Activated T-helper 1 cell treated with anti-CD3 and anti-CD28 coated beads, Interleukin-2, amount 50 U/mL, for 16 hours (primary cell): Measurements from ENCODE around the gene TMEM203.

Experiments used
- DNase-seq, 2 donors: peaks; one replicate each; pipeline ENCODE4 v3.0.0-alpha.2; 2020; ENCODE audit warnings: low read depth in 1 of 2, low spot score in 1 of 2

Gene TMEM203

GRCh38 chr9:137182836-137183235 lies 22.6 kb downstream of the TMEM203 start:
- no peak for DNase-seq

DNA sequence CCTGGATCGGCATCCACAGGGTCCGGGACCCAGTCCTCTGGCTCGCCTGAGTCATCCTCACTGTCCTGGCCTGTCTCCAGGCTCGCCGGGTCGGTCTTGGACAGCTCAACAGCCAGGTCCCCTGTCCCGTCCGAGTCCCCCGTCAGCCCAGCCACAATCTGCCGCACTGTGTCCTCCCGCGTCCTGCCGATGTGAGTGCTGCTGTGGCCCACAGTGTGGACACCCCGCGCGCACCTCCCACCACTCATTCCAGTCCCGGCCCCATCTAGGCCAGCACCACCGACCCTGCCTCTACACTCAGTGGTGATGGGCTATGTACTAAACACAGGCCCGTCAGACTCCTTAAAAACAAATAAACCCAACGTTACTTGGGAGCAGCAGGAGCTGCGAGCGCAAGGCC lies 23.8 kb downstream of the TMEM203 start:
- no peak for DNase-seq

- no peak for DNase-seq
These were observed 25.0 kb downstream of the TMEM203 start for GRCh38 chr9:137180491-137180890.

- DNase-seq, result no peak
These were observed 25.7 kb downstream of the TMEM203 start for GRCh38 chr9:137179761-137180160.

DNA sequence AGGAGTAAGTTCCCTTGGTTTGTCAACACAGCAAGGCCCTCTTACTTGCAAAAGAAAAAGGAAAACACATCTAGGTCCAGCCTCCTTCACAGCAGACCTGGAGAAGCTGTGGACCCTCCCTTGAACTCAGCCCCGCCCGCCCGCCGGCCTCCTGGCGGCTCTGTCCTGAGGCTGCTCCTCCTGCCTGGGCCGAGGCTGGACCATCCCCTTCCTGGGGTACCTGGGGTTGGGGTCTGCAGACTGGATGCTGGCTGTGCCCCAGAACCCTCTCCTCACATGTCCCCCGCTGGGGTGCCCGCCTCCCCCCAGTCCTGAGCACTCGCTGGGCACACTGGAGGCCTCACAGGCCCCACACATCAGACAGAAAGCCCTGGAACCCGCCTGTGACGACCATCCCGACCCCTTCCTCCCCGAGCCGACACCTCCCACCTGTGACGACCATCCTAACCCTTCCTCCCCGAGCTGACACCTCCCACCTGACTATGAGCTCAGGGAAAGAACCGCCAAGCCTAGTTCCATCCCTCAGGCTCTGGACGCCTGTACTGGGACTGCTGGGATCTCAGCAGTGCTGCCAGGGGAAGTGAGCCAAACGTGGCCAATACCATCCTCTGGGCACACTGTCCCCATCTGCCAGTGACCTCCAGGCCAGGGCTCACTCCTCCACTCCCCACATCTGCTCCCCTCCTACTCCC lies 26.4 kb downstream of the TMEM203 start:
- no peak for DNase-seq

GRCh38 chr9:137178201-137178938 lies 27.1 kb downstream of the TMEM203 start:
- DNase-seq, result no peak

DNA sequence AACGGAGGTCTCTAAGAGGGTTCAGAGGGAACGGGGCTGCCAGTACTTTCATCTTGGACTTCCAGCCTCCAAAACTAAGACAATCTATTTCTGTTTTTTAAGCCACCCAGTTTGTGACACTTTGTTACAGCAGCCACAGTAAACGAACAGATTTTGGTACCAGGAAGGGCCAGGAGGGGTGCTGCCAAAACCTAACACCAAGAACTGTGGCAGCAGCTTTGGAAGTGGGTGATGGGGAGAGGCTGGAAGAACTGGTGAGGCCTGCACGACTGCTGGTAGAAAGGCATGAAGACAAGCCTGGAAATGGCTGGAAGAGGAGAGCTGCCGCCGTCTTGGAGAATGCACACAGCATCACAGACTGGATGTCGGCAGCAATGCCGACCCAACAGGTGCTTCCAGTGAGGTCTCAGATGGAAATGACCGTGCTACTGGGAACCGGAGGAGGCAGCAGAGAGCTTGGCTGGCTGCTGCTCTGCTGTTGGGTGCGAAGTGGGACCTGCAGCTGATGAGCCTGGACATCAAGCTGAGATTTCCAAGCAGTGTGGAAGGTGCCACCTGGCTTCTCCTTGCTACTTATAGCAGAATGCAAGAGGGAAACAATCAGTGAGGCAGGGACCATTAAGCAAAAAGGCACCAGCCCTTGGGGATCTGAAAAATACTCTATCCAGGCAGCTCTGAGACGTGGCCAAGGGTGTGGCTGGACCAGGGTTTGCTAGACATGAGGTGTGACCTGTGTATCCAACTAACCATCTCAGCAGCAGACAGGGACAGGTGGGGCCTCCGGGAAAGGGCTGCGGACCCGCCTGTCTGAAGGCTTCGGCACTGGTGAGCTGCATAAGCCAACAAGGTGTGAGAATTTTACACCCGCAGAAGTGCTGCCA lies 28.9 kb downstream of the TMEM203 start:
- DNase-seq, result no peak

- DNase-seq, result no peak
These were observed 30.0 kb downstream of the TMEM203 start for GRCh38 chr9:137175345-137175961.

- DNase-seq, result no peak
These were observed 30.6 kb downstream of the TMEM203 start for GRCh38 chr9:137174722-137175293.

DNA sequence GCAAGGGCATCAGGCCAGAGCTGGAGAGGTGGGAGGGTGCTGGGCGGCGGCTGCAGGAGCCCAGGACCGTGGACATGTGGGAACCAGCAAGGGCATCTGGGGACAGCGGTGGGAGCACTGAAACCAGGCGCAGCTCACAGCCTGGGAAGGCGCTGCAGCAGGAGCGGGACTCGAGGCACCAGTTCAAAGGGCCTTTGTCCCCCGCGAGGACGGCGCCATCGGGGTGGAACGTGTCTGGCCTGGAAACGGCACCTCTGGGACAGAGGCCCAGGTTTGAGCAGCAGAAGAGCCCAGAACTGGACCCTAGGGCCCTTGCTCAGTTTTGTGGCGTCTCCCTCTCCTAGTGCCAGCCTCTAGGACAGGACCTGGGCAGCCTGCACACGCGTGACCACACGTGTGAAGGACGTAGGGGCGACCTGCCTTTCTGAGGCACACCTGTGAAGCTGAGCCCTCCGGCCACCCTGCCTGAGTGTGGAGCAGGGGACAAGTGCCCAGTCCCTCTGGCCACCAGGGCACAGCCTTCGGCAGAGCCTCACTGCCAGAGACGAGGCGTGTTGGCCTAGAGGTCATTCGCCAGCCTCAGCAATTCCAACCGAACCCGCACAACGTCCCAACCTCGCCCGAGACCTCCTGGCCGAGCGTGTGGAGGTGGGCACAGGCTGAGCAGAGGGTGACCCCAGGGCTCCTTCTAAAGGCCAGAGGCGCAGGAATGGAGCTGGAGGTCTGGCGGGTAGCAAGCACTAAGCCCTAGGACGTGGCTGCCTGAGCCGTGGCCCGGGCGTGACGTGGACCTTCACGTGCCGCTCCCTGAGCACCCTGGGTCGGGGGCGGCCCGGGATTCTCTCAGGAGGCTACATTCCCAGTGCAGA lies 31.4 kb downstream of the TMEM203 start:
- no peak for DNase-seq

DNA sequence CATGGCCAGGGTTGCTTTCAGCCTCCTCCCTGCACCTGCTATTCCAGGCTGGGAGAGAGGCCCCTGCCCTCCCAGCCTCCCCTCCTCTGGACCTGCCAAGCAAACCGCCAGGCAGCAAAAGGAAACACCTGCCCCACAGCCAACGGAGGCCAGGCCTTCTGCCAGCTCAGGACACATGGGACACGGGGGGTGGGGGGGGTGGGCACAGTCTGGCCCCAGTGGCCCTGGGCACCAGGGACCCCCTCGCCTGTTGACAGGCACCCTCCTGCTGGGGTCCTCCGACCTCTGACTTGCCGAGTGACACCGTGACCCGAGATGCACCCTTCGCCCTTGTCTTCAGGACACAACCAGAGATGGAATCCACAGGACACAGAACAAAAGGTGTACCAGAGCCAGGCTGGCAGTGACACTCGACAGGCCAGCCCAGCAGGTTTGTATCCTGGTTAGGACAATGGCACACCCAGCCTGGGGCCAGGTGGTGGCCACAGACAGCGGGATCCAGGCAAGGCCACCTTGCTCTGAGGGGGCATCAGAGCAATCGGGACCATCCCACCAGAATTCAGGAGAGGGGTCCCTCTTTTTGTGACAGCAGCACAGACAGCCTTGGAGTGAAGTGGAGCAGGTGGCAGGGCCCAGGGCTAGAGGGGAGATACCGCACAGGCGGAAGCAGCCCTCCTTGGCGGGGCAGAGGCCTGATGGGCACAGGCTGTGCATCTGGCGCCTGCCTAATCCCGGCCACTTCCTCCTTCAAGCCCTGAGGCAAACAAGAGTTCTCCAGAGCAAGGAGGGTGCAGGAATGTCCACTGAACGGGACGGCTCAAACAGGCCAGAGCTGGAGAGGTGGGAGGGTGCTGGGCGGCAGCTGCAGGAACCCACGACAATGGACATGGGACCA lies 32.3 kb downstream of the TMEM203 start:
- no peak for DNase-seq

GRCh38 chr9:137171149-137171900 lies 34.1 kb downstream of the TMEM203 start:
- DNase-seq, result no peak

GRCh38 chr9:137170486-137171148 lies 34.8 kb downstream of the TMEM203 start:
- DNase-seq, result no peak

DNA sequence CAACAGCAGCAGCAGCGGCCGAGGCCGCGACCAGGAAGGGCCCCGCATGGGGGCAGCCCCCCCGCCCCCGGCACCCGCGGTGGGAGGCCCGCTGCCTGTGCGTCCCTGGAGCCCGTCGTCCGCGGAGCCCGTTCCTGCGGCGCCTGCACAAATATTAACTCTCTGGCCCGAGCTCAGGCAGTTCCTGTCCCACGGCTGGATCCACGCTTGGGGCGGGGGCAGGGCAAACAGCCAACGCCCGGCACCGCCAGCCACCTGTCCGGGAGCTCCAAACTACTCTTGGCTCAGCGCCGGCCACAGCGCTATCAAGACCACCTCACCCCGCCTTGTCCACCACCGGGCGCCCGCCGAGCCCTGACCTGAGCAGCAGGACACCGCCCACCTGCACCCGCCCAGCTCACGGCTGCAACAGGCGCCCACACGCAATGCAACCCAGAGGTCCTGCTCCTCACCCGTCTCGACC lies 35.5 kb downstream of the TMEM203 start, which contains the start of gene LRRC26:
TSS of gene LRRC26 (minus strand) at position 156 of the 463 bp plus-strand sequence. CDS start at position 48, 108 bp downstream.
- no peak for DNase-seq

GRCh38 chr9:137168904-137169856 lies 36.3 kb downstream of the TMEM203 start:
- DNase-seq, result no peak

DNA sequence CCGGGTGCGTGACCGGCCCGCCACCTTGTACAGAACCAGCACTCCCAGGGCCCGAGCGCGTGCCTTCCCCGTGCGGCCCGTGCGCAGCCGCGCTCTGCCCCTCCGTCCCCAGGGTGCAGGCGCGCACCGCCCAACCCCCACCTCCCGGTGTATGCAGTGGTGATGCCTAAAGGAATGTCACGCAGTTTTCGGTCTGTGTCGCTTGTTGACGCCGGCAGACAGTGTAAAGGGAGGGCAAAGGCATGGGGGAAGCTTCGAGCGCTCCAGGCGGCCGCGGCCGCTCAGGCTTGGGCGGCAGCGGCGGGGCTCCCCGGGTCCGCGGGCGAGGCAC lies 36.9 kb downstream of the TMEM203 start:
- DNase-seq, result no peak
